Measurements from ENCODE around the gene PTK7. TPM values are rescaled to one million over a fixed set of nuclear protein-coding genes. Genes with fewer than 3 reads are reported as not detected.
"Not testable (repeated sequence)": the region's sequence is repeated elsewhere in the genome, so short reads cannot be mapped to it uniquely, and the experiment has no call there.

The PTK7 gene
- total RNA-seq, 1 experiment from 2014 or later: 106 TPM

DNA sequence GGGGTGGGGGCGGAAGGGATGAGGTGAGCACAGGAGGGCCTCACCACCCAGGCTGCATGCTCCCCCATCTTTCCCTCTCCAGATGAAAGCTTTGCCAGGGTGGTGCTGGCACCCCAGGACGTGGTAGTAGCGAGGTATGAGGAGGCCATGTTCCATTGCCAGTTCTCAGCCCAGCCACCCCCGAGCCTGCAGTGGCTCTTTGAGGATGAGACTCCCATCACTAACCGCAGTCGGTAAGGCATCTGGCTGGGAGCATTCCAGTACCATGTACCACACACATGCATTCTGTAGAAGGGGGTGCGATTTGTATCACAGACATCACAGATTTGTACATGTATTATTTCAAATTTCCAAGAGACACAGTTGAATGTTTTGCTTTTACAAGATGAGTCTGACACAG, 54.3 kb downstream of the PTK7 start:
- Histone ChIP-seq H3K9me2 (ENCODE audit: insufficient read depth) (no peaks in the 10 kb centered on the region), H3K36me3 (ENCODE audit: low read depth) (no peaks in the 10 kb centered on the region), H3K9me3 (ENCODE audit: insufficient read depth, low read depth) (no peaks in the 10 kb centered on the region), H4K20me1 (ENCODE audit: insufficient read depth) (no peaks in the 10 kb centered on the region), H3K4me3 (no peak overlapping the region), H3K4me2 (no peak overlapping the region), H3K27me3 (ENCODE audit: insufficient read depth, low read depth) (no peaks in the 10 kb centered on the region), H2AFZ (no peak overlapping the region), H3F3A (ENCODE audit: insufficient read depth, low read depth) (peaks cover 5% of the 10 kb centered on the region; the same call in 1 of the 2 replicates), H3K79me2 (ENCODE audit: low read depth) (peaks cover 6% of the 10 kb centered on the region; the same call in 1 of the 2 replicates), H3K4me1 (replicated peaks; ENCODE audit: insufficient read depth) (0 out of 2 replicates have a peak, but pooled peaks cover 7% of the 10 kb centered on the region), H3K27ac (no peak overlapping the region)
- DNase-seq: no peak
- TF ChIP-seq CTCF (conservative IDR thresholded peaks at IDR 0.05) (no peak), EZH2 (IDR thresholded peaks at IDR 0.05; ENCODE audit: low read depth) (no peak)
- intact Hi-C loops (cut with micrococcal nuclease; ENCODE audit: unreplicated experiment): no loop called here
- POLR2A ChIA-PET (ENCODE audit: unreplicated experiment): no interaction called here
- no TSS peak for BruUV-seq (replicated peaks)
- CTCF ChIA-PET: no interaction called here

DNA sequence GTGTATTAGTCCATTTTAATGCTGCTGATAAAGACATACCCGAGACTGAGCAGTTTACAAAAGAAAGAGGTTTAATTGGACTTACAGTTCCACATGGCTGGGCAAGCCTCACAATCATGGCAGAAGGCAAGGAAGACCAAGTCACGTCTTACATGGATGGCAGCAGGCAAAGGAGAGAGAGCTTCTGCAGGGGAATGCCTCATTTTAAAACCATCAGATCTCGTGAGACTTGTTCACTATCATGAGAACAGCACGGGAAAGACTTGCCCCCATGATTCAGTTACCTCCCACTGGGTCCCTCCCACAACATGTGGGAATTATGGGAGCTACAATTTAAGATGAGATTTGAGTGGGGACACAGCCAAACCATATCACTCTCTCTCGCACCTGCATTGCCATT, 55.3 kb downstream of the PTK7 start:
- BruUV-seq (replicated peaks); H3K36me3 ChIP-seq (ENCODE audit: low read depth); intact Hi-C loops (cut with micrococcal nuclease; ENCODE audit: unreplicated experiment); H4K20me1 ChIP-seq (ENCODE audit: insufficient read depth); H3K9me3 ChIP-seq (ENCODE audit: insufficient read depth, low read depth); H3K9me2 ChIP-seq (ENCODE audit: insufficient read depth); H3K4me2 ChIP-seq; H3F3A ChIP-seq (ENCODE audit: insufficient read depth, low read depth); DNase-seq; H3K27me3 ChIP-seq (ENCODE audit: insufficient read depth, low read depth); H2AFZ ChIP-seq; H3K4me3 ChIP-seq; POLR2A ChIA-PET (ENCODE audit: unreplicated experiment); H3K27ac ChIP-seq; H3K4me1 ChIP-seq (replicated peaks; ENCODE audit: insufficient read depth); H3K79me2 ChIP-seq (ENCODE audit: low read depth): not testable (repeated sequence)
- CTCF ChIA-PET: interaction anchor here (0.6 kb wide), 2 partner anchors 13 to 191 kb away, joined by 3 to 8 read pairs; no protein-coding TSS in a partner anchor

GRCh38 chr6:43138267-43138666, 62.2 kb downstream of the PTK7 start:
- Histone ChIP-seq H3K36me3 (ENCODE audit: low read depth) (no peaks in the 10 kb centered on the region), H3K9me2 (ENCODE audit: insufficient read depth) (no peaks in the 10 kb centered on the region), H3K4me2 (no peak overlapping the region), H2AFZ (no peak overlapping the region), H3K27ac (no peak overlapping the region), H3K4me3 (no peak overlapping the region), H3K79me2 (ENCODE audit: low read depth) (no peaks in the 10 kb centered on the region), H3F3A (ENCODE audit: insufficient read depth, low read depth) (peaks cover 6% of the 10 kb centered on the region; the same call in 1 of the 2 replicates), H4K20me1 (ENCODE audit: insufficient read depth) (no peaks in the 10 kb centered on the region), H3K27me3 (ENCODE audit: insufficient read depth, low read depth) (no peaks in the 10 kb centered on the region), H3K4me1 (replicated peaks; ENCODE audit: insufficient read depth) (no peaks in the 10 kb centered on the region), H3K9me3 (ENCODE audit: insufficient read depth, low read depth) (no peaks in the 10 kb centered on the region)
- TF ChIP-seq EZH2 (IDR thresholded peaks at IDR 0.05; ENCODE audit: low read depth): no peak
- TF ChIP-seq CTCF (conservative IDR thresholded peaks at IDR 0.05): no peak
- intact Hi-C loops (cut with micrococcal nuclease; ENCODE audit: unreplicated experiment): no loop called here
- CTCF ChIA-PET: no interaction called here
- no peak for DNase-seq
- POLR2A ChIA-PET (ENCODE audit: unreplicated experiment): no interaction called here
- BruUV-seq (replicated peaks): no TSS peak

GRCh38 chr6:43139973-43140372, 63.9 kb downstream of the PTK7 start:
- POLR2A ChIA-PET (ENCODE audit: unreplicated experiment): interaction anchor here (0.6 kb wide), 1 partner anchor 1226 kb away, joined by 6 read pairs; no protein-coding TSS in a partner anchor
- H3K4me1 ChIP-seq (replicated peaks; ENCODE audit: insufficient read depth); CTCF ChIA-PET; H3K79me2 ChIP-seq (ENCODE audit: low read depth); H3K27me3 ChIP-seq (ENCODE audit: insufficient read depth, low read depth); H3K36me3 ChIP-seq (ENCODE audit: low read depth); H2AFZ ChIP-seq; H4K20me1 ChIP-seq (ENCODE audit: insufficient read depth); H3K27ac ChIP-seq; BruUV-seq (replicated peaks); DNase-seq; H3K4me3 ChIP-seq; H3F3A ChIP-seq (ENCODE audit: insufficient read depth, low read depth); H3K9me2 ChIP-seq (ENCODE audit: insufficient read depth); H3K9me3 ChIP-seq (ENCODE audit: insufficient read depth, low read depth); H3K4me2 ChIP-seq: not testable (repeated sequence)
- intact Hi-C loops (cut with micrococcal nuclease; ENCODE audit: unreplicated experiment): loop anchor here (5.0 kb wide), 1 partner anchor 128 kb away; the partner anchor contains the start of genes KLHDC3 and MEA1

All from PC-9 (cell line).